Esophagus squamous epithelium (tissue), 5 donors: Measurements from ENCODE around the gene UBR3. TPM values are rescaled to one million over a fixed set of nuclear protein-coding genes. Genes with fewer than 3 reads are reported as not detected.

Experiments used
- DNase-seq: peaks from one replicate; lab custom pipeline; 2025; lab: John Stamatoyannopoulos, UW
- H3K27ac ChIP-seq, 4 donors: fragments of 200-600 bp; sonication (generic); one replicate each; pipeline ENCODE4 v1.5.1; 2016 to 2019; ENCODE audit warnings: mild to moderate bottlenecking in 1 of 4
- H3K27me3 ChIP-seq, 4 donors: fragments of 200-600 bp; sonication (generic); 1 replicate in 3 of 4; 2 replicates in 1 of 4; pipeline versions ENCODE4 v1.5.1 to v1.6.0; 2017 to 2021; ENCODE audit warnings: antibody characterized with exemption in 1 of 4
- H3K36me3 ChIP-seq, 3 donors: fragments of 200-600 bp; sonication (generic); one replicate each; pipeline ENCODE4 v1.5.1; 2016 to 2019
- H3K4me1 ChIP-seq, 3 donors: fragments of 200-600 bp; sonication (generic); one replicate each; pipeline ENCODE4 v1.5.1; 2017 to 2019
- H3K4me3 ChIP-seq, 4 donors: fragments of 200-600 bp; sonication (generic); 1 replicate in 3 of 4; 2 replicates in 1 of 4; pipeline ENCODE4 v1.5.1; 2016 to 2019; ENCODE audit warnings: mild to moderate bottlenecking in 2 of 4, moderate library complexity in 1 of 4
- H3K9me3 ChIP-seq, 3 donors: fragments of 200-600 bp; sonication (generic); one replicate each; pipeline ENCODE4 v1.5.1; 2016 to 2019
- POLR2A ChIP-seq, 4 donors: fragments of 450-650 bp; IDR thresholded peaks; one replicate each; pipeline ENCODE4 v1.6.1; 2017; ENCODE audit warnings: antibody characterized with exemption in 4 of 4, mild to moderate bottlenecking in 4 of 4, moderate library complexity in 3 of 4
- WGBS, 2 donors: methylation state at CpG; one replicate each; pipeline ENCODE4 v1.1.5; 2018; 5-methylcytosine and 5-hydroxymethylcytosine counted together
- intact Hi-C: fragments of 100-400 bp; cut with DNase I; formaldehyde crosslinking; loops from one replicate; pipeline ENCODE4 v1.15.0; 2022
- total RNA-seq, 4 donors: library from RNA; depleted of rRNA; stranded (reverse); fragments of >200 nt; gene quantifications; one replicate each; pipeline ENCODE4 v1.1.0, GENCODE V29; 2016
- TF ChIP-seq, protein P1 (sequence below), 6 experiments: fragments of 450-650 bp in 4 of 6; fragments of 200-600 bp in 2 of 6; sonication (generic) in 2 of 6; IDR thresholded peaks; one replicate each; pipeline ENCODE4 v1.5.1; 2016 to 2019; ENCODE audit warnings: antibody characterized with exemption in 6 of 6, mild to moderate bottlenecking in 4 of 6, moderate library complexity in 4 of 6
- donor health status: DM: yes; HTN: yes; CAD: no.

The UBR3 gene
- total RNA-seq, 4 donors from 2014 or later: 26.9 to 56.8 (median 43.2) TPM

DNA sequence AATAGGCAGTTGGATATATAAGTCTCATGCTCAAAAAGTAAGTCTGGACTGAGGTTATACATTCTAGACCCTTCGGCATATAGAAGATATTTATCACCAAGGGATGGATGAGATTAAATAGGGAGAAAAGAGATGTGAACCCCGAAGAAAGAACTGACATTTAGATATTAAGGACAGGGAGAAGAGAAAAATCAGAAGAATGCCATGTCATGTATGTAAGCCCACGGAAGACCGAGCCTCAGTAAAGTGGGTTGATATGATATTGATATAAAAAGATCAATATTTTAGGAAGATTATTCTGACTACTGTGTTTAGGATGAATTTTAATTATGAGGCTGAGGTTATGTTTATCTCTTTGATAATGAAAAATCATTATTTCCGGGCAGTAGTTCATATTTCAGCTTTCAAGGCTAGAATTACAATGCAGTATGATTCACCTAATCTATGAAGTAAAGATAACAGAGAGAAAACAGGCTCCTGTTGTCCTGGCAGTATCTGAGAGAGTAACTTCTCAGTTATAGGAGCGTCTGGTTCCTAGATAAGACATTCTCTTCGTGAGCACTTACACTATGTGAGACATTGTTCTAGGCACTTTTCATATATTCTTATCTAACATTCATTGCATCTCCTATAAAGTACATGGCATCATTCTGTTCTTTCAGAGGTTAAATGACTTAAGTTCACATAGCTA lies 83.0 kb downstream of the UBR3 start:
- TF ChIP-seq, protein P1, sequence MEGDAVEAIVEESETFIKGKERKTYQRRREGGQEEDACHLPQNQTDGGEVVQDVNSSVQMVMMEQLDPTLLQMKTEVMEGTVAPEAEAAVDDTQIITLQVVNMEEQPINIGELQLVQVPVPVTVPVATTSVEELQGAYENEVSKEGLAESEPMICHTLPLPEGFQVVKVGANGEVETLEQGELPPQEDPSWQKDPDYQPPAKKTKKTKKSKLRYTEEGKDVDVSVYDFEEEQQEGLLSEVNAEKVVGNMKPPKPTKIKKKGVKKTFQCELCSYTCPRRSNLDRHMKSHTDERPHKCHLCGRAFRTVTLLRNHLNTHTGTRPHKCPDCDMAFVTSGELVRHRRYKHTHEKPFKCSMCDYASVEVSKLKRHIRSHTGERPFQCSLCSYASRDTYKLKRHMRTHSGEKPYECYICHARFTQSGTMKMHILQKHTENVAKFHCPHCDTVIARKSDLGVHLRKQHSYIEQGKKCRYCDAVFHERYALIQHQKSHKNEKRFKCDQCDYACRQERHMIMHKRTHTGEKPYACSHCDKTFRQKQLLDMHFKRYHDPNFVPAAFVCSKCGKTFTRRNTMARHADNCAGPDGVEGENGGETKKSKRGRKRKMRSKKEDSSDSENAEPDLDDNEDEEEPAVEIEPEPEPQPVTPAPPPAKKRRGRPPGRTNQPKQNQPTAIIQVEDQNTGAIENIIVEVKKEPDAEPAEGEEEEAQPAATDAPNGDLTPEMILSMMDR (IDR thresholded peaks at IDR 0.05): no peak
- no peak for TF ChIP-seq POLR2A (IDR thresholded peaks at IDR 0.05)
- 74 to 80% methylated on average over 7 of the region's 7 CpGs for WGBS, 2 donors
- no peaks in the 10 kb centered on the region for H3K27me3 ChIP-seq
- no peak for DNase-seq
- peaks cover 0 to 53% (median 4%) of the 10 kb centered on the region in 3 donors for H3K36me3 ChIP-seq
- H3K9me3 ChIP-seq: no peaks in the 10 kb centered on the region
- H3K27ac ChIP-seq: no peak overlapping the region
- no peaks in the 10 kb centered on the region for H3K4me1 ChIP-seq
- intact Hi-C loops: no loop called here
- H3K4me3 ChIP-seq: no peak overlapping the region

DNA sequence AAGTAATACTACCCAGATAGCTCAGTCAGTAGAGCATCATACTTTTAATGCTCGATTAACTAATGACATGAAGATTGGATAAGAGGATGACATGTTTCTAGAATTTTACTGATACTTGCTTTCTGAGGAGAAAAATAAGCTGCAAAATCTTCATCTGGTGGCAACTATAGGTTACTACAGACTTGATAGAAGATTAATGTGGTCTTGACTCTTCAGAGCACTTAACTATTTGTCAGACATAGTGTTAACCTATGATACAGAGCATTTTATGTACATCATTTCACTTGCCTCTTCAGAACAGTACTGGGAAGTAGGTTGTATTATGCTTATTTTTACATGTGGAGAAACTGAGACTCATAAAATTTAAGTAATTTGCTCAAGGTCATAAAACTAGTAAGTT lies 83.9 kb downstream of the UBR3 start:
- no peak for DNase-seq
- no peaks in the 10 kb centered on the region for H3K9me3 ChIP-seq
- no peak overlapping the region for H3K27ac ChIP-seq
- 89 to 96% methylated on average over 1 of the region's 1 CpG for WGBS, 2 donors
- H3K4me1 ChIP-seq: no peaks in the 10 kb centered on the region
- intact Hi-C loops: no loop called here
- H3K36me3 ChIP-seq: peaks cover 0 to 53% (median 4%) of the 10 kb centered on the region in 3 donors
- no peak overlapping the region for H3K4me3 ChIP-seq
- TF ChIP-seq, protein P1 (IDR thresholded peaks at IDR 0.05): no peak
- no peak for TF ChIP-seq POLR2A (IDR thresholded peaks at IDR 0.05)
- H3K27me3 ChIP-seq: no peaks in the 10 kb centered on the region

GRCh38 chr2:169916623-169917022 lies 89.4 kb downstream of the UBR3 start:
- Histone ChIP-seq H3K4me1 (no peaks in the 10 kb centered on the region), H3K4me3 (no peak overlapping the region), H3K27ac (no peak overlapping the region), H3K36me3 (peaks cover 0 to 60% (median 4%) of the 10 kb centered on the region in 3 donors), H3K27me3 (no peaks in the 10 kb centered on the region), H3K9me3 (no peaks in the 10 kb centered on the region)
- DNase-seq: no peak
- TF ChIP-seq, protein P1 (IDR thresholded peaks at IDR 0.05): no peak
- no peak for TF ChIP-seq POLR2A (IDR thresholded peaks at IDR 0.05)
- intact Hi-C loops: no loop called here

DNA sequence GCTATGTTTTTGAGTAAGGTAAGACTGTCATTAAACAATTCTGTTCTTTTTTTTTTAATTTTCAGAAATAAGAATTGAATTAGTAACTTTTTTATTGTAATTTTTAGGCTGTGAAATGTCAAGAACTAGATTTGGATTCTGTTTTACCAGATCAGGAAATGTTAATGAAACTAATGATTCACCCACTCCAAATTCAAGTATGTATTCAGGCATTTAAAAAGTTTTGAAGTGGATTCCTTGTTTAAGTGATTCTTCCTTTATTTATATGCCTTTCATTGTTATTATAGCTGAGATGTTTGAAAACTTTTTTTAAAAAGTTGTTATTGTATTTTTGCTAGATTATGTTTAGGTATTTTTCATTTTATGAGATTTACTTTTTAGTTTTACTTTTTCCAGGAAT lies 96.7 kb downstream of the UBR3 start:
- intact Hi-C loops: loop anchor here (10.0 kb wide), 1 partner anchor 99 kb away; the partner anchor contains the start of genes METTL5 and UBR3
- H3K27ac ChIP-seq: no peak overlapping the region
- H3K27me3 ChIP-seq: no peaks in the 10 kb centered on the region
- H3K4me3 ChIP-seq: no peak overlapping the region
- peaks cover 0 to 41% (median 5%) of the 10 kb centered on the region in 3 donors for H3K36me3 ChIP-seq
- H3K4me1 ChIP-seq: no peaks in the 10 kb centered on the region
- DNase-seq: no peak
- H3K9me3 ChIP-seq: no peaks in the 10 kb centered on the region
- TF ChIP-seq POLR2A (IDR thresholded peaks at IDR 0.05): no peak
- TF ChIP-seq, protein P1 (IDR thresholded peaks at IDR 0.05): no peak

GRCh38 chr2:169925968-169926367 lies 98.7 kb downstream of the UBR3 start:
- Histone ChIP-seq H3K4me1 (no peaks in the 10 kb centered on the region), H3K4me3 (no peak overlapping the region), H3K27me3 (no peaks in the 10 kb centered on the region), H3K36me3 (peaks cover 0 to 49% (median 5%) of the 10 kb centered on the region in 3 donors), H3K27ac (no peak overlapping the region), H3K9me3 (no peaks in the 10 kb centered on the region)
- no peak for TF ChIP-seq POLR2A (IDR thresholded peaks at IDR 0.05)
- TF ChIP-seq, protein P1 (IDR thresholded peaks at IDR 0.05): no peak
- no peak for DNase-seq
- WGBS, 2 donors: 86 to 94% methylated on average over 2 of the region's 2 CpGs
- intact Hi-C loops: loop anchor here (10.0 kb wide), 1 partner anchor 101 kb away; the partner anchor contains the start of genes METTL5 and UBR3
